Measurements from ENCODE around the gene SLC22A4.

The SLC22A4 gene

DNA sequence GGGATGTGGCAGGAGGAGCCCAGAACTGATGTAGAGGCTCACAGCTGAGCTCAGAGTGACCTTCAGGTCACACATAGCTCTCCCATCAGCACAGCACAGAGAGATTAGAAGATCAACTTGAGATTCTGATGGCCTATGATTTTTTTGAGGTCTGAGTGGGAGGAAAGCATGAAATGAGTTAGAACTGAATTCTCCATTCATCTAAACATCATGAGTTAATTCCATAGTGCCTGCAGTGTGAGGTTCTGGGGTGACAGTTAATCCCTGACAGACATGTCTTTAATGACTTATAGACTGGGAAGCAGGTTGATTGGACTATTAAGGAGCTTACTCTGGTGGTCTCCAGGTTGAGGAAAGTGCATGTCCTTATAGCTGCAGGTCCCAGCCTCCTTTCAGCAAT lies 97.7 kb downstream of the SLC22A4 start:
- no peak for DNase-seq (ENCODE audit: low read depth in 3 of 3, low spot score in 1 of 3)

DNA sequence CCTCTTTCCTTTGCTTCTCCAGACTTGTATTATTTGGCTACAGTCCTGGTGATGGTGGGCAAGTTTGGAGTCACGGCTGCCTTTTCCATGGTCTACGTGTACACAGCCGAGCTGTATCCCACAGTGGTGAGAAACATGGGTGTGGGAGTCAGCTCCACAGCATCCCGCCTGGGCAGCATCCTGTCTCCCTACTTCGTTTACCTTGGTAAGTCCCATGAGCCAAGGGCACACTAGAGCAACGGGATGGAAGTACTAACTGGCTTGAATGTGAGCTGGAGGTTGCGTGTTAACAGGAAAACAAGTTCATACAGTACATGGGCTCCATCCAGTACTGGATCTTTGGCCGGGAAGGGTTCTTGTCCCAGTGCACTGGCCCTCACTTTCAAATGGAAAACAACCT lies 98.2 kb downstream of the SLC22A4 start:
- DNase-seq (ENCODE audit: low read depth in 3 of 3, low spot score in 1 of 3), result no peak

GRCh38 chr5:132392978-132393825 lies 99.0 kb downstream of the SLC22A4 start:
- no peak for DNase-seq (ENCODE audit: low read depth in 3 of 3, low spot score in 1 of 3)
